NCI-H2081 (cell line): Measurements from ENCODE around the gene RNF5.
"Not testable (repeated sequence)": the region's sequence is repeated elsewhere in the genome, so short reads cannot be mapped to it uniquely, and the experiment has no call there.

Source experiments
- DNase-seq, 2 experiments: peaks; one replicate each; lab custom pipeline; 2025; lab: John Stamatoyannopoulos, UW

RNF5 gene

DNA sequence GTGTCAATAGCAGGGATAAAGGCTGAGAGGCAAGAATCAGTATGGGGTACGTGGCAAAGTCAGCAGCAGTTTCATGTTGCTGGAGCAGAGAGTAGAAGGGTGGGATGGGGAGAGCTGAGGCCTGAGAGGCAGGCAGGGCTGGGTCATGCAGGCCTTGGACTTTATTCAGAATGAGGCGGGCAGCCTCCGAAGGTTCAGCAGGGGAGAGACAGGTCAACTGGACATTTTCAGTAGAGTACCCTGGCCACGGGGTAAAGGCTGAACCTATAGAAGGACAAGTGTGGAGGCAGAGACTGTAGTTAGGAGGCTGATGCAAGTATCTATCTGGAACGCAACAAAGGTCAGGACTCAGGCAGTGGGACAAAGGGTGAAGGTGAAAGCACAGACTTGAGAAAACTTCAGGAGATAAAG, 32.0 kb downstream of the RNF5 start:
- no peak for DNase-seq

DNA sequence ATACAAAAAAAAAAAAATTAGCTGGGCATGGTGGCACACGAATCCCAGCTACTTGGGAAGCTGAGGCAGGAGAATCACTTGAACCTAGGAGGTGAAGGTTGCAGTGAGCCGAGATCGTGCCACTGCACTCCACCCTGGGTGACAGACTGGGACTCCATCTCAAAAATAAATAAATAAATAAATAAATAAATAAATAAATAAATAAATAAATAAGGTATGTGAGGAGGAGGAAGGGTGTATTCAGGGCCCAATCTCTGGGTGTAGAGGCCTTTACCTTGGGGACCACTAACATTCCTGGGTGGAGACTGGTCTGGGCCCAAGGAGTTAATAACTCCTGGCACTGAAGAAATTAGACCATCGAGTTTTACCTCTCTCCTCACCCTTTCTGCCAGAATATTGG, 33.2 kb downstream of the RNF5 start:
- not testable (repeated sequence) for DNase-seq

DNA sequence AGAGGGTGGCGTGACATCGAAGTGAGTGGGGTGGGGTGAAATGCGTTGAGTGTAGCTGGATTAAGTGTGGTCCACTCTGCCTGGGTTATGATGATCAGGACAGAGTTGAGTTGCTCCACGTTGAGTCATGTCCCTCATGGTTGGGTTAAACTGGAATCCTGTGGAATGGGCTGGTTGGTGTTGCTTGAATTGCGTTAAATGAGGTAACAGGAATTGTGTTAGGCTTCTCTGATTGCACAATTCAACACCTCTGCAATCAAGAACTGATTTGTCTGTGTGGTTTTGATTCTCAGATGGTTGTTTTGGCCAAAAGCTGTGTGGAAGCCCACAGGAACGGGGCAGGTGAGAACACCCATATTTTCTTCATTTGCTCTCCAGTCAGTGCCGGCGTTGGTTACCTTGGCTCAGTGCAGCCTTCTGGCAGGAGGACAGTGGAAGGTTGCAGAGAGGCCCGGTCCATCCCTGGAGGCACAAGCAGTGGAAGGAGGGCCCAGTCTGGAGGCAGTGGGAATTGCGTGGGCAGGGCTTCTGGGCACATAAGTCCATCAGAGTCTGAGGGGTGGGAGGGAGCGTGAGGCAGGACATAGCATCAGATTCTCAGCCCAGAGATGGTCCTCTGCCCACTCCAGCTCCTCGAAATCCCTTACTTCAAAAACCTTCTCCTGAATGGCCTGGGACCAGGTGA, 34.0 kb downstream of the RNF5 start:
- DNase-seq, result no peak

DNA sequence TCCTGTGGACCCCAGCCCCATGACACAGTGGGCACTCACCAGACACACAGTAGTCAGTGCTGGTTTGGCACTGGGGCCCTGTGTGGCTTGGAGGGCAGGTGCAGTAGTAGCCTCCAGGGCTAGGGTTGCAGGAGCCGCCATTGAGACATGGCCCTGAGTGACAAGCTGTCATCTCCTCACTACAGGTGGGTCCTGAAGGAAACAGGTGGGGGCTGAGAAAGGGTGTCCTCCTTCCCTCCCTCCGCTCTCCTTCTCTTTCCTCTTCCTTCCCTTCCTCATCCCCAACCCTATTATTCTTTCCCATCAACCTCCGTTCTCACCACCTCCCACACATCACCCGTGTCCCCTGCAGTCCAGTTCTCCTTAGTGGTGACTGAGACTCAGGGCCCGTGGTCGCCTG, 35.4 kb downstream of the RNF5 start:
- DNase-seq, result no peak

DNA sequence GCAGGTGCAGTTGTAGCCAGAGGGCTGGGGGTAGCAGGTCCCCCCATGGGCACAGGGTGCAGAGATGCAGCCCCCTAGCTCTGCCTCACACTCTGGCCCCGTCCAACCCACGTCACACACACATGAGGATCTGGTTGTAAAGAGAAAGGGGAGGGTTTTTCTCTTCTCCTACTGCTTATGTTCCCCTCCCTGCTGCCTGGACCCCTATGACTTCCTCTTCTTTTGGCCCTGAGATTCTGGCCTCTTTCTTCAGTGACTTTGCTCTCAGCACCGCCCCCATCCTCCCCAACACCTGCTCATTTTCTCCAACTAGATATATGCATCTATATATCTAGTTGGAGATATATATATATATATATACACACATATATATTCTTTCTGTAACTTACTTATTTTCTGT, 35.9 kb downstream of the RNF5 start:
- DNase-seq, result no peak

DNA sequence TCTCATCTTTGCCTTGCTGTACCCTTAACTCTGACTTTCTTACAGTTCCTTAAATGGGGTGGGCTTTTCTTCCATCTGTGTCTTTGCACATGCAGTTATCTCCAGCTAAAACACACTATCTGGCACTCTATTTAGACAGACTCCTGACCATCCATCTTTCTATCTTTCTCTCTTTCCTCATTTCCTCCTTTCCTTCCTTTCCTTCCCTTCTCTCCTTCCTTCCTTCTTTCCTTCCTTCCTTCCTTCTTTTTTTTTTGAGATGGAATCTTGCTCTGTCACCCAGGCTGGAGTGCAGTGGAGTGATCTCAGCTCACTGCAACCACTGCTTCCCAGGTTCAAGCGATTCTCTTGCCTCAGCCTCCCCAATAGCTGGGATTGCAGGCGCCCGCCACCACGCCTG, 37.4 kb downstream of the RNF5 start:
- no peak for DNase-seq

DNA sequence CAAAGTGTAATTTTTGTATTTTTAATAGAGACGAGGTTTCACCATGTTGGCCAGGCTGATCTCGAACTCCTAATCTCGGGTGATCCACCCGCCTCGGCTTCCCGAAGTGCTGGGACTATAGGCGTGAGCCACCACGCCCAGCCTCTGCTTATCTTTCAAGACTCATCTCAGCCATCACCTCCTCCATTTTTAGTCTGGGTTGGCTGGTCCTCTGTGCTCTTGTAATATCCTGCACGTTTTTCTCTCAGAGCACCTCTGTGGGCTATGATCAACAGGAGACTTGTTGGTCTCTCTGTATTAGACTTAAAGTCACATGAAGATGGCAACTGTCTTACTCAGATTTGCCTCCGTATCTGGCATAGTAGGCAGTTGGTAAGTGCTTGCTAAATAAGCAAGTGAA, 38.1 kb downstream of the RNF5 start:
- DNase-seq, result no peak

DNA sequence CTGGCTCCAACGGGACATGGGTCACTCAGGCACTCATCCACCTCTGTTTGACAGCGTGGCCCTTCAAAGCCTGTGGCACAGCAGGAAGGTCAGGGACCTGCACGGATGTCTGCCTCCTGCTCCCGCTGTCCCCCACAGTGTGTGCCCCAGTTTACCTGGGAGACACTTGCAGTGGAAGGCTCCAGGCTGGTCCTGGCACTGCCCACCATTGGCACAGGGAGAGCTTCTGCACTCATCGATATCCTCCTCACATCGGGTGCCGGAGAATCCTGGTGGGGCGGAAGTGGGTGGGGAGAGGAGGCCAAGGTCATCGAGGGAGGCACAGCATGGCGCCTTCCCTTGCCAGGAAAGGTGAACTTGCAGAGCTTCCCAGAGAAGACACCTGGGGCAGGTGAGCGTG, 38.8 kb downstream of the RNF5 start:
- DNase-seq, result no peak

DNA sequence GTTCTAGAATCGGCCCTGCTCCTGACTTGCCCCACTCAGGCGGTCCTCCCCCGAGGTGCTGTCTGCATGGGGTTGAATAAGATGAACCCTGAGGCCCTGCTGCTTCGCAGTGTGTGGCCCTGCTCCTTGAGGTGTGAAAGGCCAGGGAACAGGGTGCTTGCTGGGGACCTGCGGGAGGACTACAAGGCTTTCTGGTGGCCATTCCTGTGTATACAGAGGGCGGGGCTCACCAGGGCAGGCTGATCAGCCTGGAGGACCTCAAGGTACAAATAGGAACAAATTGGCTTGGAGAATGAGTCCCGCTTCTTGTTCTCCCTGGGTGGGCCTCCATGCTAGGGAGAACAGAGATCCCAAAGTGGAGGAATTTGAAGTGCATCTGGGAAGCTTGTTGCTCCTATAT, 40.0 kb downstream of the RNF5 start:
- DNase-seq, result no peak

DNA sequence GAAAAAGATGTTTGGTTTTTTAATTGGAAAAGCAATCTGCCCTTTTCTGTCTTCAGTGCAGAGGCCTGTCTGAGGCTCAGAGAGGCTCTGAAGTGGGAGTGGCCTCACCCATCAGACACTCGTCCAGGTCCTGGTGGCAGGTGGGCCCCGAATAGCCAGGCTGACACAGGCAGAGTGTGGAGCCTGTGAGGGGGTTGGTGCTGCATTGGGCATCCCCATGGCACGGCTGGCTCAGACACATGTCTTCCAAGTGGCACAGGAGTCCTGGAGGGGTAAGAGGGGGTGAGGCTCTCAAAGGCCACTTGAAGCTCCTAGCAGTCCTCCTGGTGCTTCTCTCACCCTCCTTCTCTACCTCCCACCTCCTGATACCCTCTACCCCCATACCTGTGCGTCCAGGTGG, 41.8 kb downstream of the RNF5 start:
- no peak for DNase-seq

DNA sequence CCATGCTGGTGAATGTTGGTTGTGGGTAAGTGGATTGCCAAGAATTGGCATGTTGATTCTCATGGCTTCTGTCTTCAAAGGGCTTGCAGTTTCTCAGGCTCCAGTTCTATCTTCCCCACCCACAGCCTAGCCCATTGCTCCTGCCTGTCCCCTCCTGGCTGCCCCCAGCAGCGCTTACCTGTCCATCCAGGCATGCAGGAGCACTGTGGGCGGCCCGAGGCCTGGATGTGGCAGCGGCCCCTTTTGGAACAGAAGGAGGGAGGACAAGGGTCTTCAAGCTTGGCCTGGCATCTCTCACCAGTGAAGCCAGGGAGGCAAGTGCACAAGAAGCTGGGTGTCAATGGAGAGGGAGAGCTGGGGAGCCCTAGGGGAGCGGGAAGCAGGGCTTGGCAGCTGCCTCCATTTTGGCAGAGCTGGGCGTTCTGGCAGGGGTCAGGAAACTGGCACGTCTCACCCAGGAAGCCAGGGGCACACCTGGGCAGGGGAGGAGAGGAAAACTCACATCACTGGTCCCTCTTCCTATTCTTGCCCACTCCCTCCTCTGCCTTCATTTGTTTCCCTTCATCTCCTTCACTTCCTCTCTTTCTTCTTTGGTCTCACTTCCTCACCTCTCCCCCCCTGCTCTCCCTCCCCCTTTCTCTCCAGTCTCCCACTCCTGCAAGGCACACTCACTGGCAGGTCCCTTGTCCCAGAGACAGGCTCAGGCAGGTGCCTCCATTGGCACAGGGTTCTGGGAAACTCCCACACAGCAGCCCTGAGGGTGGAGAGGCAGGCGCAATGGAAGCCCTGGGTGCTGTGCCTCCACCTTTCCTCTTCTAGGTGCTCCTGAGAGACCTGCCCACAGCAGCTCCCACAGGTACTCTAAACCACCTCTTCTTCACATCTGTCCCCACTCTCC, 44.4 kb downstream of the RNF5 start:
- DNase-seq, result no peak

DNA sequence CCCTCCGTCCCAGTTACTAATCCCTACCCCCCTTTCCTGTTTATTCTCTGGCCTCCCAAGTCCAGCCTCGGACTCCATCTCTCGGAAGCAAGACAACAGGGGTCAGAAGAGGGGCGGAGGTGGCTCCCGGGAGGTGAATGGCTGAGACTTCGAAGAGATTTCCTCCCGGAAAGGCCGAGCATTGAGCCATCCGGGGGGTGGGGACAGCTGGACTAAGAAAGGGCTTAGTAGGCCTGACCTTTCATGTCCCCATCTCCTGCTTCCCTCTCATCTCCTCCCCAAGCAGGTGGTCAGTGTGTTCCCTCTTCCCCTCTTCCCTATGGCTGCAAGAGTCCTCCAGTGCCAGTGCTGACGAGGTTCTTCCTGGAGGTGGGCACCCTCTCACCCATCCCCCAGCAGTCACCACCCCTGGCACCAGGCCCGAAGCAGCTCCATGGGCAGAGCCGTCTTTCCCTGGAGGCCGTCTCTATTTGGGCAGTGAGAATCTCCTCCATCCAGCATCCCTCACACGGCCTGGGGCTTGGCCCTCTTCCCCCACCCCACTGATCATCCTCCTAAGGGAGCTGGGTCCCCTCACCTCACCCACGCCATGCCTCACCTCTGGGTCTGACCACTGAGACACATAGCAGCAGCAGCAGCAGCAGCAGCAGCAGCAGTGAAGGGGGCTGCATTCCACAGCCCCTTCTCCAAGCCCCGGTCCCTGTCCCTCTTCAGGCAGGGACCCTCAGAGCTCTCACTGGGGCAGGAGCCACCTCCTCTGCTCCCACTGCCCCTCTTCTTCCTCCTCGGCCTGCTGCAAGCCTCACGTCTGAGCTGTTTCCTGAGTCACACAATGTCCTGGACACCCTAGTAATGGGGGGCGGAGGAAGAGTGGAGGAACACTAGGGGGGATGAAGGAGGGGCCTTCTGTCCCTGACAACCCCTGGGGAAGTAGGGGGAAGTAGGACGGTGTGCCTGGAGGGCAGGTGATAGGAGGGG, 45.3 kb downstream of the RNF5 start, which contains the start of gene NOTCH4:
TSS of gene NOTCH4 (minus strand) at position 810 of the 978 bp plus-strand sequence. CDS start at position 671, 139 bp downstream.
- no peak for DNase-seq

DNA sequence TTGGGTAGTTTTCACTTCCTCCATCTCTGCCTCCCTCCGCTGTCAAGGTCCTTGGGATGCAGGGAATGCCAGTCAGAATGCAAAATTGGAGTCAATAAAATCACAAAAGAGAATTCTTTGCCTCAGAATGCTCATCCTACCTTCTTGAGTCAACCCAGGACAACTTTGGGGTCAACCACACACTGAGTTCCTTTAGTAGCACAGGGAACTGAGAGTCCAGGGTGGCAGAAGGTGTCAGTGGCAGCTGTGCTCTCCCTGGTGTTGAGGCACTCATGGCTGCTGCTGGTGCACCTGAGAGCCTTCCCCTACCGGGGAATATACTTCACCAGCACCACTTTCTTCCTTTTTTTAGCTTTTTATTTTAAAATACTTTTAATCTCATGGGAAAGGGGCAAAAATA, 46.5 kb downstream of the RNF5 start:
- DNase-seq, result no peak

DNA sequence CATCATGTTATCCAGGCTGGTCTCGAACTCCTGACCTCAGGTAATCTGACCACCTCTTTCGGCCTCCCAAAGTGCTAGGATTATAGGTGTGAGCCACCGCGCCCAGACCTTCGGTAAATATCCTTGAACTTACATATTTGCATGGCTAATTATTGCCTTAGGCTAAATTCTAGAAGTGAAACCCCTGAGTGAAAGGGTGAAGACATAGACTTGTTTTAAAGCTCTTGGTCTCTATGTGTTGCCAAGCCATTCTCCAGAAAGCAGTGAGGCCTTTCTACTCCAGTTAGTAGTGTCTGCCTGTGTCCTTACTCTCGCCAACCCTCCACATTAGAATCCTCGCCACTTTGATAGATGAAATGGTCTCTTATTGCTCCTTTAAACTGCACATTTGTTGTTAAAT, 48.2 kb downstream of the RNF5 start:
- no peak for DNase-seq
